NCI-H345 treated with DMSO at 0.1 percent for 48 hours (cell line): Measurements from ENCODE around the gene MAP7.
"Not testable (repeated sequence)": the region's sequence is repeated elsewhere in the genome, so short reads cannot be mapped to it uniquely, and the experiment has no call there.

Source experiments
- DNase-seq: peaks from one replicate; lab custom pipeline; 2025; ENCODE audit not compliant: unreplicated experiment; lab: John Stamatoyannopoulos, UW

The MAP7 gene

GRCh38 chr6:136471922-136472321 is 78.3 kb downstream of the MAP7 start:
- DNase-seq = no peak

GRCh38 chr6:136471372-136471771 is 78.8 kb downstream of the MAP7 start:
- no peak for DNase-seq

- no peak for DNase-seq
Observed at GRCh38 chr6:136470044-136470443, 80.2 kb downstream of the MAP7 start.

- no peak for DNase-seq
Observed at GRCh38 chr6:136469154-136469553, 81.1 kb downstream of the MAP7 start.

GRCh38 chr6:136468711-136469110 is 81.5 kb downstream of the MAP7 start:
- DNase-seq = no peak

DNA sequence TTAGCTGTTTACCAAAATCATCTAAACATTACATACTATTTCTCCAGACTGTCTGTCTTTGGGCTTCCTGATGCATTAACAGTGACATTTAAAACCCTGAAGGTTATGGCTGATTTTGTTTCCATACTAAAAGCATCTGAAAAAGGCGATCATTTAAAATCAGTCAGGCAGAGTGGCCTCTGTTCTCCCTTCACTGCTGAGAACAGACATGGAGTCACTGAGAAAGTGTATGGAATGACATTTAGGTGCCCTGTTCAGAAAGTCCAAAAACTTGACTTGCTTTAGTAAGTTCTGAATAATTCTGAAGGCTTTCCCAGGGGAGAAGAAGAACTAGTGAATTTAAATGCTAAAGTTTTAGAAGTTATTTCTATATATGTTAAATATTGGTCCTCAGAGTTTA is 83.0 kb downstream of the MAP7 start:
- no peak for DNase-seq

- DNase-seq = peak; percentile 45
Observed at GRCh38 chr6:136466777-136467176, 83.4 kb downstream of the MAP7 start.

- DNase-seq = no peak
Observed at GRCh38 chr6:136465766-136466303, 84.4 kb downstream of the MAP7 start.

GRCh38 chr6:136464874-136465273 is 85.3 kb downstream of the MAP7 start:
- no peak for DNase-seq

DNA sequence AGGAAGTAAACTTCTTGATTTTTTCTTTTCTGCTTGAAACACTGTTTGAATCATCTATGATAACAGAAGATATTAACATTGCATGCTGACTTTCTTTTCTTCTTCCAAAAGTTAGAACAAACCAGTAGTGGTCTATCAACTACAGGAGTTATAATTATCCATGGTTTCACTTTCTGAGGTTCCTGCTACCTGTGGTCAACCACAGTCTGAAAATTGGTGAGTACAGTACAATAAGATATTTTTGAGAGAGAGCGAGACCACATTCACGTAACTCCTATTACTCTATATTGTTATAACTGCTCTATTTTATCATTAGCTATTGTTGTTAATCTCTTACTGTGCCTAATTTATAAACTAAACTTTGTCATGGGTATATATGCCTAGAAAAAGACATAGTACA is 86.1 kb downstream of the MAP7 start:
- no peak for DNase-seq

DNA sequence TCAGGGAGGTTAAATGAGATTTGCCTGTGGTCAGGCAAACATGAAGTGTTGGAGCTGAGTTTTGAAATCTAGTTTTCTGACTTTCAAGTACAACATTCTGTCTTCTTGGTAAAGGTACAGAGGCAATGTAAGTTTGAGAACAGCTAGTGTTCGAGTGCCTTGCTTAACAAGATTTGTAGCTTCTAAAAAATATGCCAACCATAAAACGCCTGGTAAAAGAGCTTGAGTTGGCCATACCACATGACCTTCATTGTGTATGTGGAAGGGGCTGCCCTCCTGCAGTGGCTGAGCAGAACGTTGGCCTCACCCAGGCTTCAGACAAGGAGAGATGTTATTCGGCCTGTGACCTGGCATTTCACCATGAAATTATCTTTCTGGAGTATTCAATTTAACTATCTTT is 86.5 kb downstream of the MAP7 start:
- DNase-seq = no peak

GRCh38 chr6:136446579-136447187 is 103.5 kb downstream of the MAP7 start:
- no peak for DNase-seq

DNA sequence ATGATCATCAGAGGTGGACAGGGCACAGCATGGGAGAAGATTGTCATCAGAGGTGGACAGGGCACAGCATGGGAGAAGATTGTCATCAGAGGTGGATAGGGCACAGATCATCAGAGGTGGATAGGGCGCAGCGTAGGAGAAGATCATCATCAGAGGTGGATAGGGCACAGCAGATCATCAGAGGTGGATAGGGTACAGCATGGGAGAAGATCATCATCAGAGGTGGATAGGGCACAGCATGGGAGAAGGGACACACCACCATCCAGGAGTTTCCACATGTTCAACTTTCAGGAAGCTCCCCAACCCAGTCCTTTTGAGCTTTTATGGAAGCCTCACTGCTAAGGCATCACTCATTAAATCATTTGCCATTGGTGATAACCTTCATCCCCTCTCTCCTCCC is 104.1 kb downstream of the MAP7 start:
- no peak for DNase-seq

- no peak for DNase-seq
Observed at GRCh38 chr6:136445063-136445462, 105.2 kb downstream of the MAP7 start.

GRCh38 chr6:136440203-136440602 is 110.0 kb downstream of the MAP7 start:
- no peak for DNase-seq

GRCh38 chr6:136439514-136440190 is 110.6 kb downstream of the MAP7 start:
- no peak for DNase-seq

DNA sequence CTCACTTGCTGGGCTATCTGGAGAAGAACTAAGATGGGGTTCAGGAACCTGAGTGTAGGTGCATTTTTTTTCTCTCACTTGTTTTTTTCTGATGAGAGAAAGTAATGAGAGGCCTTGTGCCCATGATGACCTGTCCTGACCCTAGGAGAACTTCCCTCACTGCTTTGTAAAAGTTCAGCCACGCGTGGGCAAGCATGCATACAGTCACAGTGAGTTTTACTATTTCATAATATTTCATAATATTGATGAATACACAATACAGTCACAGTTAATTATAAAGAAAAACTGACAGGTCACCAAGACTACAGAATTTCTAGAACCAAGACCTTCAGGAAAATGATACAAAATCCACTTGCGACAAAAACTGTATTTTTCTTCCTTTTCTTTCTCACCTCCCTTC is 111.8 kb downstream of the MAP7 start:
- no peak for DNase-seq

DNA sequence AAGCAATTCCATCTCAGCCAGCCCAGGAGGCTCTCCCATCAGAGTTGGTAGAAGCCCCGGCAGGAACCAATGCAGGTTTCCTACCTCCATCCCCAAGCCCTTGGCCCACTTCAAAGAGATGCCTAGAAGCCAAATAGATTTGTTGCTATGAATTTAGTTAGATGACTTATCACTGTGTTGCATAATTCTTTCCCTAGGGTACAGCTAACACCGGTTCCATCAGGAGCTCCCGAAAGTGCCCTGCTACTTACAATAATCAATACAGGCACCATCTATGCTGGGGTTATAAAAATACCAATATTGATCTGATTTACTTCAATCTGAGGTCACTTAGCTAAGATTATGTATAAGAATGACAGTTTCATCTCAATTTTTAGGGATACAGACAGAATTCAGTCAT is 113.0 kb downstream of the MAP7 start:
- DNase-seq = no peak

DNA sequence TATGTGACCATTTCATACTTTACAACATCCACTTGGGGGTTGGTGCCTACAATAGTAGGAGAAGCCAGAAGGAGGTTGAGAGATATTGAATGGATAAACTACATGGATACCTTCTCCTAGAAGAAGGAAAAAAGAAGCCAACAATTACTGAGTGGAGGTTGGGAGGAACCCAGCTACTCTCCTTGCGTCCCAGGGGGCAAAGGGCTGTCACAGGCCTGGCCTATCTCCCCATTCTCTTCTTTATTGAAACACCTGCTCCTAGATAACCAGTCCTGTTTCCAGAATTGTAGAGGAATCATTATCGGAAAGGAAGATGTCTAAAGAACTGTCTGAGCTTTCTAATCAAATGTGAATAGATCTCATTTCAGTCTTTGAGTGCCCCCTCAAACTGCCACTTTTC is 115.1 kb downstream of the MAP7 start:
- no peak for DNase-seq

- DNase-seq = not testable (repeated sequence)
Observed at GRCh38 chr6:136431306-136431705, 118.9 kb downstream of the MAP7 start.

DNA sequence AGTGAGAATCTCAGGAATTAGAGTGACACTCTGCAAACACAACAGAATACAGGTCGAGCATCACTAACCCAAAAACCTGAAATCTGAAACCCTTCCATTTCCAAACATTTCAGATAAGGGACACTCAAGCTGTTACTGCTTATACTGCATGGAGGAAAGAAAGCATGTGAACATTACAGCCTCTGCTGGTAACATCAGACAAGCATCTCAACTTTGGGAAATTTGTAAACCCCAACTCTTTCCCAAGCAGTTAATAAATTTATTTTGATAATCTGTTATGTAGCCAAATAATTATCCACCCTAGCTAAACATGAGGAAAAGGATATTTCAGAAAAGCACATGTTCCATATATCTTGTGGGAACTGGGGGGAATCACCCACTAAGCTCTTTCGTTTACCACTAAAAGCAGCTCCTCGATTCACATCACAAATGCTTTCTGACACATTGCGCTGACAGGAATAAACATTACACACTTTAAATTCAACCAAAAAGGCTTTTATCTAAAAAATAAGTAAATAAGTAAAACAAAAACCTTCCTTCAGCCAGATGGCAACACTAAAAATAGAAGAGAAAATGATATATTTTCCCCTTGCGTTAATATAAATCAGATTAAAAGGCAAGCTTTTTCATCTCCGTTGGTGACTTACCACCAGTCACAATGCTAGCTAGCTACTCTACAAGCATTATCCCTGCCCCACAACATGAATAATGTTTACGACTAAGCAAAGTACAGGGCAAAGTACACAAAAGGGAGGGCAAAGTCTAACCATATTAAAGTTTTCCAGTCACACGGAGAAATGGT is 120.8 kb downstream of the MAP7 start:
- DNase-seq = no peak

- DNase-seq = no peak
Observed at GRCh38 chr6:136427378-136427717, 122.9 kb downstream of the MAP7 start.
